GM12878 (cell line): ENCODE measurements around the gene ALOXE3. TPM values are rescaled to one million over a fixed set of nuclear protein-coding genes. Genes with fewer than 3 reads are reported as not detected.

ENCODE experiments used
- ATAC-seq: fragments of 200-7000 bp; cut with Tn5 transposase; 3 replicates; pipeline ENCODE4 v1.9.1; 2020; ENCODE audit warnings: mild to moderate bottlenecking, moderate library complexity
- BruUV-seq: library from RNA; stranded (reverse); fragments of 400-500 nt; replicated peaks from 2 replicates; lab custom pipeline; 2021; lab: Mats Ljungman, UMichigan
- CTCF ChIA-PET: fragments of 300-600 bp; sonication (Branson Sonifier 250); formaldehyde crosslinking; extraction: SDS; loops from one replicate; lab custom pipeline; 2021; ENCODE audit warnings: inconsistent platforms; lab: Yijun Ruan, JAX
- POLR2A ChIA-PET: fragments of 350-600 bp; formaldehyde crosslinking; extraction: SDS; loops from one replicate; lab custom pipeline; 2021; ENCODE audit warnings: inconsistent platforms; lab: Charles Lee
- RAD21 ChIA-PET: fragments of 300-600 bp; sonication (Branson Sonifier 250); formaldehyde crosslinking; loops from one replicate; lab custom pipeline; 2023; ENCODE audit warnings: antibody characterized with exemption; ENCODE audit not compliant: unreplicated experiment; lab: Charles Lee
- SMC1A ChIA-PET: fragments of 300-600 bp; sonication (Branson Sonifier 250); formaldehyde crosslinking; loops from one replicate; lab custom pipeline; 2023; ENCODE audit not compliant: unreplicated experiment, uncharacterized antibody; lab: Charles Lee
- DNase-seq: peaks from one replicate; pipeline ENCODE4 v3.0.0-alpha.2; 2011; ENCODE audit warnings: low read depth, low spot score
- FAIRE-seq: peaks from 3 replicates; lab custom pipeline; 2011; peaks lifted over from hg19 to GRCh38; lab: Jason Lieb, UNC
- H2AFZ ChIP-seq: 2 replicates; pipeline ENCODE4 v1.6.0; 2011; ENCODE audit warnings: low read depth, low read length, control low read depth; ENCODE audit not compliant: control insufficient read depth
- H3K27ac ChIP-seq: 2 replicates; pipeline ENCODE4 v1.5.1; 2011; ENCODE audit warnings: control low read depth; ENCODE audit not compliant: control insufficient read depth, insufficient read depth
- H3K27me3 ChIP-seq, 2 experiments: replicated peaks in 1 of 2; 2 replicates each; pipeline versions ENCODE4 v1.6.0 to v1.6.1; 2011; ENCODE audit warnings: low read length in 1 of 2; ENCODE audit not compliant: control insufficient read depth in 2 of 2, insufficient read depth in 2 of 2
- H3K36me3 ChIP-seq, 2 experiments: 2 replicates each; pipeline ENCODE4 v1.5.1; 2011; ENCODE audit warnings: low read length in 1 of 2; ENCODE audit not compliant: control insufficient read depth in 2 of 2, insufficient read depth in 2 of 2
- H3K4me1 ChIP-seq: 2 replicates; pipeline ENCODE4 v1.6.1; 2011; ENCODE audit warnings: mild to moderate bottlenecking, low read length, moderate library complexity, mixed read lengths; ENCODE audit not compliant: control insufficient read depth, insufficient read depth
- H3K4me2 ChIP-seq: 2 replicates; pipeline ENCODE4 v1.6.0; 2011; ENCODE audit warnings: control low read depth; ENCODE audit not compliant: control insufficient read depth, insufficient read depth
- H3K4me3 ChIP-seq: fragments of 200-600 bp; sonication (generic); 2 replicates; pipeline ENCODE4 v1.5.1; 2016
- H3K79me2 ChIP-seq: 2 replicates; pipeline ENCODE4 v1.6.0; 2011; ENCODE audit warnings: low read length; ENCODE audit not compliant: control insufficient read depth, insufficient read depth
- H3K9ac ChIP-seq: 2 replicates; pipeline ENCODE4 v1.8.0; 2011; ENCODE audit warnings: low read length, control low read depth, mixed read lengths; ENCODE audit not compliant: control insufficient read depth, insufficient read depth
- H3K9me3 ChIP-seq: replicated peaks from 3 replicates; pipeline ENCODE4 v1.5.1; 2011; ENCODE audit warnings: mild to moderate bottlenecking, low read length; ENCODE audit not compliant: control insufficient read depth, insufficient read depth
- H4K20me1 ChIP-seq: 2 replicates; pipeline ENCODE4 v1.6.0; 2011; ENCODE audit not compliant: control insufficient read depth, insufficient read depth
- BCL11A ChIP-seq: IDR thresholded peaks from 2 replicates; pipeline ENCODE4 v1.6.1; 2011; ENCODE audit warnings: low read depth, low read length
- BMI1 ChIP-seq: fragments of 450-650 bp; IDR thresholded peaks from 2 replicates; pipeline ENCODE4 v1.6.1; 2016; ENCODE audit warnings: mild to moderate bottlenecking, moderate library complexity, borderline replicate concordance
- CHD2 ChIP-seq: IDR thresholded peaks from 2 replicates; pipeline ENCODE4 v1.6.1; 2011; ENCODE audit warnings: low read depth, low read length, improper control_type of control experiment, borderline replicate concordance
- HDGF ChIP-seq: fragments of 450-650 bp; IDR thresholded peaks from 2 replicates; pipeline ENCODE4 v1.6.1; 2016; ENCODE audit warnings: antibody characterized with exemption
- MAX ChIP-seq: IDR thresholded peaks from 2 replicates; pipeline ENCODE4 v1.6.1; 2012; ENCODE audit warnings: low read depth, low read length, improper control_type of control experiment
- MLLT1 ChIP-seq: fragments of 450-650 bp; IDR thresholded peaks from 2 replicates; pipeline ENCODE4 v1.6.1; 2016; ENCODE audit warnings: mild to moderate bottlenecking
- NBN ChIP-seq: fragments of 450-650 bp; IDR thresholded peaks from 2 replicates; pipeline ENCODE4 v1.6.1; 2016
- RELA ChIP-seq: fragments of 450-650 bp; IDR thresholded peaks from 2 replicates; pipeline ENCODE4 v1.8.0; 2014; ENCODE audit warnings: borderline replicate concordance; ENCODE audit not compliant: partially characterized antibody
- RFX5 ChIP-seq: IDR thresholded peaks from 2 replicates; pipeline ENCODE4 v1.6.1; 2011; ENCODE audit warnings: low read depth, low read length, improper control_type of control experiment
- SIN3A ChIP-seq: IDR thresholded peaks from 2 replicates; pipeline ENCODE4 v1.6.1; 2012; ENCODE audit warnings: low read depth, low read length, improper control_type of control experiment
- SRF ChIP-seq, 2 experiments: IDR thresholded peaks; 2 replicates each; pipeline ENCODE4 v1.6.1; 2011; ENCODE audit warnings: low read depth in 2 of 2, low read length in 2 of 2, mild to moderate bottlenecking in 1 of 2, moderate library complexity in 1 of 2
- TARDBP ChIP-seq: IDR thresholded peaks from 2 replicates; pipeline ENCODE4 v1.6.1; 2016; ENCODE audit warnings: borderline replicate concordance
- WGBS: methylation state at CpG from one replicate; pipeline ENCODE4 v1.1.6; 2016; ENCODE audit warnings: low lambda C conversion rate; ENCODE audit not compliant: insufficient replicate concordance, insufficient coverage; ENCODE audit errors: missing lambda C conversion rate; 5-methylcytosine and 5-hydroxymethylcytosine counted together
- in situ Hi-C: fragments of 300-500 bp; cut with MboI; formaldehyde crosslinking; loops from 9 replicates; pipeline ENCODE4 v1.14.3; 2018; ENCODE audit warnings: mixed read lengths
- intact Hi-C: fragments of 100-400 bp; cut with micrococcal nuclease; formaldehyde crosslinking; loops from one replicate; pipeline ENCODE4 v1.14.2; 2022; ENCODE audit not compliant: unreplicated experiment
- polyA plus RNA-seq, 11 experiments: library from polyadenylated mRNA; depleted of rRNA in 4 of 11; unstranded in 6 of 11; stranded (reverse) in 5 of 11; fragments of >200 nt; fragmentation: Nextera tagmentation in 4 of 11; fragmentation: Illumina TruSeq in 1 of 11; extraction: Ambion mirVana in 4 of 11; extraction: Trizol in 1 of 11; gene quantifications; 1 replicate in 1 of 11; 2 replicates in 10 of 11; pipeline versions ENCODE4 v1.2.1 to v1.2.3, GENCODE V29; 2011 to 2016; ENCODE audit warnings: inconsistent platforms in 2 of 11, missing spikeins in 2 of 11, low read depth in 1 of 11
- total RNA-seq, 4 experiments: library from RNA; depleted of rRNA in 3 of 4; stranded (reverse); fragments of >200 nt in 3 of 4; fragmentation: Illumina TruSeq in 1 of 4; extraction: Trizol in 1 of 4; gene quantifications; 2 replicates each; pipeline versions ENCODE4 v1.2.1 to v1.2.3, GENCODE V29; 2013 to 2021

The ALOXE3 gene
- total and polyA plus RNA-seq, 10 of the 15 experiments (the other 5 are each of a cell fraction or from before 2014, with no cell fraction given), result 0.04 TPM; not detected in 9

- SMC1A ChIA-PET, result interaction anchor here (0.6 to 2.5 kb wide), 7 partner anchors 12 to 740 kb away, joined by 3 to 26 read pairs (median 4); partner anchors contain the start of gene SLC25A35
- in situ Hi-C loops (loop anchor here (5.0 kb wide), 1 partner anchor 96 kb away; no protein-coding TSS in a partner anchor), intact Hi-C loops (loop anchor here (1.0 kb wide), 1 partner anchor 12 kb away; no protein-coding TSS in a partner anchor)
- CTCF ChIA-PET, result interaction anchor here (0.7 to 2.2 kb wide), 5 partner anchors 11 to 175 kb away, joined by 3 to 16 read pairs (median 7); no protein-coding TSS in a partner anchor
- H3K4me1 ChIP-seq, result peaks cover 33% of the 10 kb centered on the region
- 2% methylated on average over 30 of the region's 35 CpGs for WGBS
- H4K20me1 ChIP-seq, result no peaks in the 10 kb centered on the region
- peak; percentile 1; the same call in 1 of the 3 replicates for ATAC-seq
- peak overlapping the region; percentile 92 for H2AFZ ChIP-seq
- RAD21 ChIA-PET, result interaction anchor here (1.1 to 1.9 kb wide), 3 partner anchors 12 to 58 kb away, joined by 3 to 14 read pairs (median 3); no protein-coding TSS in a partner anchor
- no peaks in the 10 kb centered on the region for H3K36me3 ChIP-seq
- FAIRE-seq, result no peak
- POLR2A ChIA-PET, result interaction anchor here (0.8 to 2.4 kb wide), 4 partner anchors 11 to 169 kb away, joined by 3 to 20 read pairs (median 10); partner anchors contain the start of genes PER1 and SLC25A35
- peak overlapping the region; percentile 72 for H3K9ac ChIP-seq
- no peaks in the 10 kb centered on the region for H3K9me3 ChIP-seq
- no peaks in the 10 kb centered on the region for H3K79me2 ChIP-seq
- H3K4me3 ChIP-seq, result peak overlapping the region; percentile 99
- peaks cover 5 to 9% of the 10 kb centered on the region in 2 experiments for H3K27me3 ChIP-seq
- no peak for DNase-seq
- H3K4me2 ChIP-seq, result peak overlapping the region; percentile 94
- no peak for TF ChIP-seq BCL11A
- no peak for TF ChIP-seq RELA
- TF ChIP-seq RFX5, result no peak
- peak; percentile 55 for TF ChIP-seq CHD2
- no peak for TF ChIP-seq SIN3A
- no peak for TF ChIP-seq MAX
- TF ChIP-seq BMI1, result no peak
- TF ChIP-seq HDGF, result peak; percentile 63; the same call in 1 of the 2 replicates
- no peak for TF ChIP-seq TARDBP
- peak; percentile 55; the same call in 1 of the 2 replicates for TF ChIP-seq NBN
- TF ChIP-seq MLLT1, result 0 out of 2 replicates have a peak, but pooled peaks have one; percentile 2
- TF ChIP-seq SRF (IDR thresholded peaks at IDR 0.05; ENCODE audit: low read depth in 2 of 2, low read length in 2 of 2), result 0 out of 4 replicates have a peak, but pooled peaks of 1 of the 2 experiments have one; percentile 21
- H3K27ac ChIP-seq, result peak overlapping the region; percentile 53
- TSS peak; percentile 62 for BruUV-seq
These were observed 7.7 kb upstream of the ALOXE3 start for GRCh38 chr17:8125947-8126490.
